GM23338 (cell line): ENCODE data around the gene DROSHA. TPM values are rescaled to one million over a fixed set of nuclear protein-coding genes. Genes with fewer than 3 reads are reported as not detected.

ENCODE experiments used
- ATAC-seq: fragments of 200-7000 bp; cut with Tn5 transposase; 3 replicates; pipeline ENCODE4 v1.9.1; 2020
- DNase-seq: peaks from one replicate; pipeline ENCODE4 v3.0.0-alpha.2; 2015; ENCODE audit warnings: low spot score
- H2AFZ ChIP-seq: fragments of 200-600 bp; sonication (generic); 2 replicates; pipeline ENCODE4 v1.8.0; 2016; ENCODE audit warnings: antibody characterized with exemption, mild to moderate bottlenecking, moderate library complexity
- H3F3A ChIP-seq: fragments of 200-600 bp; sonication (generic); replicated peaks from 2 replicates; pipeline ENCODE4 v1.8.0; 2017; ENCODE audit warnings: antibody characterized with exemption, mixed run types, low read depth
- H3K27ac ChIP-seq: fragments of 200-600 bp; sonication (generic); 2 replicates; pipeline ENCODE4 v1.6.1; 2016; ENCODE audit warnings: low read depth
- H3K27me3 ChIP-seq: fragments of 200-600 bp; sonication (generic); 2 replicates; pipeline ENCODE4 v1.8.0; 2016; ENCODE audit warnings: mild to moderate bottlenecking, mixed run types, moderate library complexity; ENCODE audit not compliant: insufficient read depth
- H3K36me3 ChIP-seq: fragments of 200-600 bp; sonication (generic); 2 replicates; pipeline ENCODE4 v1.8.0; 2016; ENCODE audit warnings: mild to moderate bottlenecking; ENCODE audit not compliant: insufficient read depth
- H3K4me1 ChIP-seq: fragments of 200-600 bp; sonication (generic); 2 replicates; pipeline ENCODE4 v1.8.0; 2016; ENCODE audit warnings: mild to moderate bottlenecking, moderate library complexity; ENCODE audit not compliant: insufficient read depth
- H3K4me2 ChIP-seq: fragments of 200-600 bp; sonication (generic); 2 replicates; pipeline ENCODE4 v1.7.1; 2017; ENCODE audit warnings: mixed run types
- H3K4me3 ChIP-seq: fragments of 200-600 bp; sonication (generic); 2 replicates; pipeline ENCODE4 v1.6.1; 2016; ENCODE audit warnings: mixed run types
- H3K79me2 ChIP-seq: fragments of 200-600 bp; sonication (generic); replicated peaks from 2 replicates; pipeline ENCODE4 v1.8.0; 2017; ENCODE audit warnings: mild to moderate bottlenecking; ENCODE audit not compliant: insufficient read depth
- H3K9me2 ChIP-seq: fragments of 200-600 bp; sonication (generic); 2 replicates; pipeline ENCODE4 v1.8.0; 2017; ENCODE audit not compliant: insufficient read depth
- H4K20me1 ChIP-seq: fragments of 200-600 bp; sonication (generic); replicated peaks from 2 replicates; pipeline ENCODE4 v1.8.0; 2017; ENCODE audit warnings: mild to moderate bottlenecking; ENCODE audit not compliant: insufficient read depth
- H3K27ac Mint-ChIP-seq: 2 replicates; pipeline ENCODE4 v1.8.0; 2020; ENCODE audit warnings: inconsistent platforms, mild to moderate bottlenecking, moderate library complexity, mixed read lengths
- H3K27me3 Mint-ChIP-seq: 3 replicates; pipeline ENCODE4 v1.8.0; 2022; ENCODE audit warnings: low read depth, mild to moderate bottlenecking, moderate library complexity, mixed read lengths, inconsistent platforms; ENCODE audit not compliant: insufficient read depth, poor library complexity
- H3K36me3 Mint-ChIP-seq: 3 replicates; pipeline ENCODE4 v1.8.0; 2021; ENCODE audit warnings: low read depth, mild to moderate bottlenecking, inconsistent platforms, moderate library complexity, mixed read lengths
- H3K4me1 Mint-ChIP-seq: 3 replicates; pipeline ENCODE4 v1.8.0; 2020; ENCODE audit warnings: mild to moderate bottlenecking, inconsistent platforms, mixed read lengths
- H3K4me3 Mint-ChIP-seq: 3 replicates; pipeline ENCODE4 v1.8.0; 2021; ENCODE audit warnings: moderate library complexity, mild to moderate bottlenecking, inconsistent platforms, mixed read lengths
- H3K9me3 Mint-ChIP-seq: 3 replicates; pipeline ENCODE4 v1.8.0; 2020; ENCODE audit warnings: moderate library complexity, mild to moderate bottlenecking, inconsistent platforms, mixed read lengths
- CREB1 ChIP-seq: fragments of 250-450 bp; sonication (Bioruptor Pico); IDR thresholded peaks from 2 replicates; pipeline ENCODE4 v1.5.0; 2020; ENCODE audit warnings: low read depth, mild to moderate bottlenecking, moderate library complexity
- ETS1 ChIP-seq: IDR thresholded peaks from 2 replicates; pipeline ENCODE4 v1.6.1; 2016; ENCODE audit warnings: antibody characterized with exemption
- JUNB ChIP-seq: IDR thresholded peaks from one replicate; pipeline ENCODE4 v1.6.1; 2016; ENCODE audit warnings: antibody characterized with exemption; ENCODE audit not compliant: unreplicated experiment
- NANOG ChIP-seq: IDR thresholded peaks from 2 replicates; pipeline ENCODE4 v1.6.1; 2016; ENCODE audit warnings: antibody characterized with exemption, borderline replicate concordance
- POLR2AphosphoS5 ChIP-seq: IDR thresholded peaks from 2 replicates; pipeline ENCODE4 v1.6.1; 2016; ENCODE audit warnings: antibody characterized with exemption, low read depth
- STAT1 ChIP-seq: IDR thresholded peaks from one replicate; pipeline ENCODE4 v1.6.1; 2016; ENCODE audit warnings: antibody characterized with exemption; ENCODE audit not compliant: unreplicated experiment
- ZNF114 ChIP-seq: fragments of 250-450 bp; sonication (Bioruptor Pico); IDR thresholded peaks from 2 replicates; pipeline ENCODE4 v1.5.0; 2020; ENCODE audit warnings: mild to moderate bottlenecking, moderate library complexity
- polyA plus RNA-seq: library from polyadenylated mRNA; unstranded; fragments of >200 nt; fragmentation: Nextera tagmentation; extraction: Ambion mirVana; gene quantifications from 2 replicates; pipeline ENCODE4 v1.2.1, GENCODE V29; 2016
- total RNA-seq: library from RNA; depleted of rRNA; stranded (reverse); fragments of >200 nt; shearing (Covaris generic); gene quantifications from 2 replicates; pipeline ENCODE4 v1.2.3, GENCODE V29; 2014
- TF ChIP-seq, protein P1 (sequence below), 2 experiments: fragments of 200-600 bp in 1 of 2; sonication (generic) in 1 of 2; conservative IDR thresholded peaks; 2 replicates each; pipeline versions ENCODE4 v1.5.1 to v1.6.1; 2016 to 2017; ENCODE audit warnings: antibody characterized with exemption in 2 of 2, low read depth in 2 of 2, mild to moderate bottlenecking in 2 of 2, moderate library complexity in 1 of 2
- TF ChIP-seq, protein P2 (sequence below): IDR thresholded peaks from one replicate; pipeline ENCODE4 v1.6.1; 2018; ENCODE audit warnings: antibody characterized with exemption; ENCODE audit not compliant: unreplicated experiment
- TF ChIP-seq, protein P3 (sequence below): fragments of 250-450 bp; sonication (Bioruptor Pico); IDR thresholded peaks from 2 replicates; pipeline ENCODE4 v1.5.0; 2020; ENCODE audit warnings: mild to moderate bottlenecking, moderate library complexity

Gene DROSHA
- total and polyA plus RNA-seq, 2 experiments from 2014 or later: 70.6 to 87.8 TPM

GRCh38 chr5:31436851-31437250 lies 95.0 kb downstream of the DROSHA start:
- peaks cover 10% of the 10 kb centered on the region; the same call in 1 of the 2 replicates for H3K36me3 ChIP-seq
- ATAC-seq: no peak
- H3K36me3 Mint-ChIP-seq: peaks cover 25% of the 10 kb centered on the region

More at GRCh38 chr5:31436851-31437250, 95.0 kb downstream of the DROSHA start:
- no peaks in the 10 kb centered on the region for H3F3A ChIP-seq
- no peak overlapping the region for H3K4me3 ChIP-seq
- no peaks in the 10 kb centered on the region for H3K27me3 Mint-ChIP-seq
- H3K4me1 Mint-ChIP-seq: peaks cover 5% of the 10 kb centered on the region
- no peaks in the 10 kb centered on the region for H3K79me2 ChIP-seq
- DNase-seq: no peak
- no peaks in the 10 kb centered on the region for H3K9me3 Mint-ChIP-seq
- no peak overlapping the region for H3K27ac Mint-ChIP-seq
- TF ChIP-seq, protein P1, sequence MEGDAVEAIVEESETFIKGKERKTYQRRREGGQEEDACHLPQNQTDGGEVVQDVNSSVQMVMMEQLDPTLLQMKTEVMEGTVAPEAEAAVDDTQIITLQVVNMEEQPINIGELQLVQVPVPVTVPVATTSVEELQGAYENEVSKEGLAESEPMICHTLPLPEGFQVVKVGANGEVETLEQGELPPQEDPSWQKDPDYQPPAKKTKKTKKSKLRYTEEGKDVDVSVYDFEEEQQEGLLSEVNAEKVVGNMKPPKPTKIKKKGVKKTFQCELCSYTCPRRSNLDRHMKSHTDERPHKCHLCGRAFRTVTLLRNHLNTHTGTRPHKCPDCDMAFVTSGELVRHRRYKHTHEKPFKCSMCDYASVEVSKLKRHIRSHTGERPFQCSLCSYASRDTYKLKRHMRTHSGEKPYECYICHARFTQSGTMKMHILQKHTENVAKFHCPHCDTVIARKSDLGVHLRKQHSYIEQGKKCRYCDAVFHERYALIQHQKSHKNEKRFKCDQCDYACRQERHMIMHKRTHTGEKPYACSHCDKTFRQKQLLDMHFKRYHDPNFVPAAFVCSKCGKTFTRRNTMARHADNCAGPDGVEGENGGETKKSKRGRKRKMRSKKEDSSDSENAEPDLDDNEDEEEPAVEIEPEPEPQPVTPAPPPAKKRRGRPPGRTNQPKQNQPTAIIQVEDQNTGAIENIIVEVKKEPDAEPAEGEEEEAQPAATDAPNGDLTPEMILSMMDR (conservative IDR thresholded peaks at IDR 0.05; ENCODE audit: low read depth in 2 of 2): no peak
- TF ChIP-seq ETS1 (no peak), CREB1 (CRISPR knock-in tag) (no peak), POLR2AphosphoS5 (no peak), ZNF114 (CRISPR knock-in tag) (no peak), JUNB (no peak), NANOG (no peak), STAT1 (no peak)
- TF ChIP-seq, protein P2, sequence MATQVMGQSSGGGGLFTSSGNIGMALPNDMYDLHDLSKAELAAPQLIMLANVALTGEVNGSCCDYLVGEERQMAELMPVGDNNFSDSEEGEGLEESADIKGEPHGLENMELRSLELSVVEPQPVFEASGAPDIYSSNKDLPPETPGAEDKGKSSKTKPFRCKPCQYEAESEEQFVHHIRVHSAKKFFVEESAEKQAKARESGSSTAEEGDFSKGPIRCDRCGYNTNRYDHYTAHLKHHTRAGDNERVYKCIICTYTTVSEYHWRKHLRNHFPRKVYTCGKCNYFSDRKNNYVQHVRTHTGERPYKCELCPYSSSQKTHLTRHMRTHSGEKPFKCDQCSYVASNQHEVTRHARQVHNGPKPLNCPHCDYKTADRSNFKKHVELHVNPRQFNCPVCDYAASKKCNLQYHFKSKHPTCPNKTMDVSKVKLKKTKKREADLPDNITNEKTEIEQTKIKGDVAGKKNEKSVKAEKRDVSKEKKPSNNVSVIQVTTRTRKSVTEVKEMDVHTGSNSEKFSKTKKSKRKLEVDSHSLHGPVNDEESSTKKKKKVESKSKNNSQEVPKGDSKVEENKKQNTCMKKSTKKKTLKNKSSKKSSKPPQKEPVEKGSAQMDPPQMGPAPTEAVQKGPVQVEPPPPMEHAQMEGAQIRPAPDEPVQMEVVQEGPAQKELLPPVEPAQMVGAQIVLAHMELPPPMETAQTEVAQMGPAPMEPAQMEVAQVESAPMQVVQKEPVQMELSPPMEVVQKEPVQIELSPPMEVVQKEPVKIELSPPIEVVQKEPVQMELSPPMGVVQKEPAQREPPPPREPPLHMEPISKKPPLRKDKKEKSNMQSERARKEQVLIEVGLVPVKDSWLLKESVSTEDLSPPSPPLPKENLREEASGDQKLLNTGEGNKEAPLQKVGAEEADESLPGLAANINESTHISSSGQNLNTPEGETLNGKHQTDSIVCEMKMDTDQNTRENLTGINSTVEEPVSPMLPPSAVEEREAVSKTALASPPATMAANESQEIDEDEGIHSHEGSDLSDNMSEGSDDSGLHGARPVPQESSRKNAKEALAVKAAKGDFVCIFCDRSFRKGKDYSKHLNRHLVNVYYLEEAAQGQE: no peak
- TF ChIP-seq, protein P3, sequence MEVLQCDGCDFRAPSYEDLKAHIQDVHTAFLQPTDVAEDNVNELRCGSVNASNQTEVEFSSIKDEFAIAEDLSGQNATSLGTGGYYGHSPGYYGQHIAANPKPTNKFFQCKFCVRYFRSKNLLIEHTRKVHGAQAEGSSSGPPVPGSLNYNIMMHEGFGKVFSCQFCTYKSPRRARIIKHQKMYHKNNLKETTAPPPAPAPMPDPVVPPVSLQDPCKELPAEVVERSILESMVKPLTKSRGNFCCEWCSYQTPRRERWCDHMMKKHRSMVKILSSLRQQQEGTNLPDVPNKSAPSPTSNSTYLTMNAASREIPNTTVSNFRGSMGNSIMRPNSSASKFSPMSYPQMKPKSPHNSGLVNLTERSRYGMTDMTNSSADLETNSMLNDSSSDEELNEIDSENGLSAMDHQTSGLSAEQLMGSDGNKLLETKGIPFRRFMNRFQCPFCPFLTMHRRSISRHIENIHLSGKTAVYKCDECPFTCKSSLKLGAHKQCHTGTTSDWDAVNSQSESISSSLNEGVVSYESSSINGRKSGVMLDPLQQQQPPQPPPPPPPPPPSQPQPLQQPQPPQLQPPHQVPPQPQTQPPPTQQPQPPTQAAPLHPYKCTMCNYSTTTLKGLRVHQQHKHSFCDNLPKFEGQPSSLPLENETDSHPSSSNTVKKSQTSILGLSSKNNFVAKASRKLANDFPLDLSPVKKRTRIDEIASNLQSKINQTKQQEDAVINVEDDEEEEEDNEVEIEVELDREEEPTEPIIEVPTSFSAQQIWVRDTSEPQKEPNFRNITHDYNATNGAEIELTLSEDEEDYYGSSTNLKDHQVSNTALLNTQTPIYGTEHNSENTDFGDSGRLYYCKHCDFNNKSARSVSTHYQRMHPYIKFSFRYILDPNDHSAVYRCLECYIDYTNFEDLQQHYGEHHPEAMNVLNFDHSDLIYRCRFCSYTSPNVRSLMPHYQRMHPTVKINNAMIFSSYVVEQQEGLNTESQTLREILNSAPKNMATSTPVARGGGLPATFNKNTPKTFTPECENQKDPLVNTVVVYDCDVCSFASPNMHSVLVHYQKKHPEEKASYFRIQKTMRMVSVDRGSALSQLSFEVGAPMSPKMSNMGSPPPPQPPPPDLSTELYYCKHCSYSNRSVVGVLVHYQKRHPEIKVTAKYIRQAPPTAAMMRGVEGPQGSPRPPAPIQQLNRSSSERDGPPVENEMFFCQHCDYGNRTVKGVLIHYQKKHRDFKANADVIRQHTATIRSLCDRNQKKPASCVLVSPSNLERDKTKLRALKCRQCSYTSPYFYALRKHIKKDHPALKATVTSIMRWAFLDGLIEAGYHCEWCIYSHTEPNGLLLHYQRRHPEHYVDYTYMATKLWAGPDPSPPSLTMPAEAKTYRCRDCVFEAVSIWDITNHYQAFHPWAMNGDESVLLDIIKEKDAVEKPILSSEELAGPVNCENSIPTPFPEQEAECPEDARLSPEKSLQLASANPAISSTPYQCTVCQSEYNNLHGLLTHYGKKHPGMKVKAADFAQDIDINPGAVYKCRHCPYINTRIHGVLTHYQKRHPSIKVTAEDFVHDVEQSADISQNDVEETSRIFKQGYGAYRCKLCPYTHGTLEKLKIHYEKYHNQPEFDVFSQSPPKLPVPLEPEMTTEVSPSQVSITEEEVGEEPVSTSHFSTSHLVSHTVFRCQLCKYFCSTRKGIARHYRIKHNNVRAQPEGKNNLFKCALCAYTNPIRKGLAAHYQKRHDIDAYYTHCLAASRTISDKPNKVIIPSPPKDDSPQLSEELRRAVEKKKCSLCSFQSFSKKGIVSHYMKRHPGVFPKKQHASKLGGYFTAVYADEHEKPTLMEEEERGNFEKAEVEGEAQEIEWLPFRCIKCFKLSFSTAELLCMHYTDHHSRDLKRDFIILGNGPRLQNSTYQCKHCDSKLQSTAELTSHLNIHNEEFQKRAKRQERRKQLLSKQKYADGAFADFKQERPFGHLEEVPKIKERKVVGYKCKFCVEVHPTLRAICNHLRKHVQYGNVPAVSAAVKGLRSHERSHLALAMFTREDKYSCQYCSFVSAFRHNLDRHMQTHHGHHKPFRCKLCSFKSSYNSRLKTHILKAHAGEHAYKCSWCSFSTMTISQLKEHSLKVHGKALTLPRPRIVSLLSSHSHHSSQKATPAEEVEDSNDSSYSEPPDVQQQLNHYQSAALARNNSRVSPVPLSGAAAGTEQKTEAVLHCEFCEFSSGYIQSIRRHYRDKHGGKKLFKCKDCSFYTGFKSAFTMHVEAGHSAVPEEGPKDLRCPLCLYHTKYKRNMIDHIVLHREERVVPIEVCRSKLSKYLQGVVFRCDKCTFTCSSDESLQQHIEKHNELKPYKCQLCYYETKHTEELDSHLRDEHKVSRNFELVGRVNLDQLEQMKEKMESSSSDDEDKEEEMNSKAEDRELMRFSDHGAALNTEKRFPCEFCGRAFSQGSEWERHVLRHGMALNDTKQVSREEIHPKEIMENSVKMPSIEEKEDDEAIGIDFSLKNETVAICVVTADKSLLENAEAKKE (CRISPR knock-in tag): no peak
- H3K4me1 ChIP-seq: no peaks in the 10 kb centered on the region
- H3K27me3 ChIP-seq: no peaks in the 10 kb centered on the region
- H3K4me3 Mint-ChIP-seq: no peak overlapping the region
- no peaks in the 10 kb centered on the region; the same call in 1 of the 2 replicates for H4K20me1 ChIP-seq
- no peak overlapping the region for H3K27ac ChIP-seq
- no peak overlapping the region for H2AFZ ChIP-seq
- H3K9me2 ChIP-seq: no peaks in the 10 kb centered on the region
- H3K4me2 ChIP-seq: no peak overlapping the region
